GM12878 (cell line): ENCODE measurements around the gene MANF. TPM values are rescaled to one million over a fixed set of nuclear protein-coding genes. Genes with fewer than 3 reads are reported as not detected.

ENCODE experiments used
- ATAC-seq: fragments of 200-7000 bp; cut with Tn5 transposase; 3 replicates; pipeline ENCODE4 v1.9.1; 2020; ENCODE audit warnings: mild to moderate bottlenecking, moderate library complexity
- BruUV-seq: library from RNA; stranded (reverse); fragments of 400-500 nt; replicated peaks from 2 replicates; lab custom pipeline; 2021; lab: Mats Ljungman, UMichigan
- CTCF ChIA-PET: fragments of 300-600 bp; sonication (Branson Sonifier 250); formaldehyde crosslinking; extraction: SDS; loops from one replicate; lab custom pipeline; 2021; ENCODE audit warnings: inconsistent platforms; lab: Yijun Ruan, JAX
- POLR2A ChIA-PET: fragments of 350-600 bp; formaldehyde crosslinking; extraction: SDS; loops from one replicate; lab custom pipeline; 2021; ENCODE audit warnings: inconsistent platforms; lab: Charles Lee
- RAD21 ChIA-PET: fragments of 300-600 bp; sonication (Branson Sonifier 250); formaldehyde crosslinking; loops from one replicate; lab custom pipeline; 2023; ENCODE audit warnings: antibody characterized with exemption; ENCODE audit not compliant: unreplicated experiment; lab: Charles Lee
- SMC1A ChIA-PET: fragments of 300-600 bp; sonication (Branson Sonifier 250); formaldehyde crosslinking; loops from one replicate; lab custom pipeline; 2023; ENCODE audit not compliant: unreplicated experiment, uncharacterized antibody; lab: Charles Lee
- DNase-seq: peaks from one replicate; pipeline ENCODE4 v3.0.0-alpha.2; 2011; ENCODE audit warnings: low read depth, low spot score
- FAIRE-seq: peaks from 3 replicates; lab custom pipeline; 2011; peaks lifted over from hg19 to GRCh38; lab: Jason Lieb, UNC
- H2AFZ ChIP-seq: 2 replicates; pipeline ENCODE4 v1.6.0; 2011; ENCODE audit warnings: low read depth, low read length, control low read depth; ENCODE audit not compliant: control insufficient read depth
- H3K27ac ChIP-seq: 2 replicates; pipeline ENCODE4 v1.5.1; 2011; ENCODE audit warnings: control low read depth; ENCODE audit not compliant: control insufficient read depth, insufficient read depth
- H3K27me3 ChIP-seq, 2 experiments: replicated peaks in 1 of 2; 2 replicates each; pipeline versions ENCODE4 v1.6.0 to v1.6.1; 2011; ENCODE audit warnings: low read length in 1 of 2; ENCODE audit not compliant: control insufficient read depth in 2 of 2, insufficient read depth in 2 of 2
- H3K36me3 ChIP-seq, 2 experiments: 2 replicates each; pipeline ENCODE4 v1.5.1; 2011; ENCODE audit warnings: low read length in 1 of 2; ENCODE audit not compliant: control insufficient read depth in 2 of 2, insufficient read depth in 2 of 2
- H3K4me1 ChIP-seq: 2 replicates; pipeline ENCODE4 v1.6.1; 2011; ENCODE audit warnings: mild to moderate bottlenecking, low read length, moderate library complexity, mixed read lengths; ENCODE audit not compliant: control insufficient read depth, insufficient read depth
- H3K4me2 ChIP-seq: 2 replicates; pipeline ENCODE4 v1.6.0; 2011; ENCODE audit warnings: control low read depth; ENCODE audit not compliant: control insufficient read depth, insufficient read depth
- H3K4me3 ChIP-seq: fragments of 200-600 bp; sonication (generic); 2 replicates; pipeline ENCODE4 v1.5.1; 2016
- H3K79me2 ChIP-seq: 2 replicates; pipeline ENCODE4 v1.6.0; 2011; ENCODE audit warnings: low read length; ENCODE audit not compliant: control insufficient read depth, insufficient read depth
- H3K9ac ChIP-seq: 2 replicates; pipeline ENCODE4 v1.8.0; 2011; ENCODE audit warnings: low read length, control low read depth, mixed read lengths; ENCODE audit not compliant: control insufficient read depth, insufficient read depth
- H3K9me3 ChIP-seq: replicated peaks from 3 replicates; pipeline ENCODE4 v1.5.1; 2011; ENCODE audit warnings: mild to moderate bottlenecking, low read length; ENCODE audit not compliant: control insufficient read depth, insufficient read depth
- H4K20me1 ChIP-seq: 2 replicates; pipeline ENCODE4 v1.6.0; 2011; ENCODE audit not compliant: control insufficient read depth, insufficient read depth
- CBFB ChIP-seq: IDR thresholded peaks from 2 replicates; pipeline ENCODE4 v1.6.1; 2016; ENCODE audit warnings: antibody characterized with exemption, low read depth
- IKZF2 ChIP-seq, 2 experiments: fragments of 450-650 bp; IDR thresholded peaks; 2 replicates each; pipeline ENCODE4 v1.6.1; 2017; ENCODE audit warnings: mild to moderate bottlenecking in 2 of 2, moderate library complexity in 2 of 2
- MEF2A ChIP-seq: IDR thresholded peaks from 2 replicates; pipeline ENCODE4 v1.6.1; 2011; ENCODE audit warnings: low read depth, mild to moderate bottlenecking, low read length, moderate library complexity; ENCODE audit not compliant: insufficient read depth
- MLLT1 ChIP-seq: fragments of 450-650 bp; IDR thresholded peaks from 2 replicates; pipeline ENCODE4 v1.6.1; 2016; ENCODE audit warnings: mild to moderate bottlenecking
- MTA2 ChIP-seq: fragments of 450-650 bp; IDR thresholded peaks from 2 replicates; pipeline ENCODE4 v1.6.1; 2016; ENCODE audit warnings: low read depth, mild to moderate bottlenecking, moderate library complexity
- PAX5 ChIP-seq: IDR thresholded peaks from 2 replicates; pipeline ENCODE4 v1.6.1; 2011; ENCODE audit warnings: low read depth, low read length, borderline replicate concordance
- RELA ChIP-seq: fragments of 450-650 bp; IDR thresholded peaks from 2 replicates; pipeline ENCODE4 v1.8.0; 2014; ENCODE audit warnings: borderline replicate concordance; ENCODE audit not compliant: partially characterized antibody
- SIX5 ChIP-seq: IDR thresholded peaks from 2 replicates; pipeline ENCODE4 v1.6.1; 2011; ENCODE audit warnings: mild to moderate bottlenecking, low read depth, low read length, moderate library complexity; ENCODE audit not compliant: severe bottlenecking
- ZNF687 ChIP-seq: fragments of 450-650 bp; IDR thresholded peaks from 2 replicates; pipeline ENCODE4 v1.6.1; 2017; ENCODE audit warnings: mild to moderate bottlenecking, moderate library complexity
- WGBS: methylation state at CpG from one replicate; pipeline ENCODE4 v1.1.6; 2016; ENCODE audit warnings: low lambda C conversion rate; ENCODE audit not compliant: insufficient replicate concordance, insufficient coverage; ENCODE audit errors: missing lambda C conversion rate; 5-methylcytosine and 5-hydroxymethylcytosine counted together
- in situ Hi-C: fragments of 300-500 bp; cut with MboI; formaldehyde crosslinking; loops from 9 replicates; pipeline ENCODE4 v1.14.3; 2018; ENCODE audit warnings: mixed read lengths
- intact Hi-C: fragments of 100-400 bp; cut with micrococcal nuclease; formaldehyde crosslinking; loops from one replicate; pipeline ENCODE4 v1.14.2; 2022; ENCODE audit not compliant: unreplicated experiment
- polyA plus RNA-seq, 11 experiments: library from polyadenylated mRNA; depleted of rRNA in 4 of 11; unstranded in 6 of 11; stranded (reverse) in 5 of 11; fragments of >200 nt; fragmentation: Nextera tagmentation in 4 of 11; fragmentation: Illumina TruSeq in 1 of 11; extraction: Ambion mirVana in 4 of 11; extraction: Trizol in 1 of 11; gene quantifications; 1 replicate in 1 of 11; 2 replicates in 10 of 11; pipeline versions ENCODE4 v1.2.1 to v1.2.3, GENCODE V29; 2011 to 2016; ENCODE audit warnings: inconsistent platforms in 2 of 11, missing spikeins in 2 of 11, low read depth in 1 of 11
- total RNA-seq, 4 experiments: library from RNA; depleted of rRNA in 3 of 4; stranded (reverse); fragments of >200 nt in 3 of 4; fragmentation: Illumina TruSeq in 1 of 4; extraction: Trizol in 1 of 4; gene quantifications; 2 replicates each; pipeline versions ENCODE4 v1.2.1 to v1.2.3, GENCODE V29; 2013 to 2021

The MANF gene
- total and polyA plus RNA-seq, 10 of the 15 experiments (the other 5 are each of a cell fraction or from before 2014, with no cell fraction given), result 22.0 to 120 (median 82.9) TPM

- peaks cover 22 to 36% of the 10 kb centered on the region in 2 experiments for H3K36me3 ChIP-seq
- H3K4me2 ChIP-seq, result peak overlapping the region; percentile 86
- peaks cover 49% of the 10 kb centered on the region for H3K79me2 ChIP-seq
- in situ Hi-C loops (loop anchor here (10.0 kb wide), 1 partner anchor 1058 kb away; no protein-coding TSS in a partner anchor), intact Hi-C loops (loop anchor here (5.0 kb wide), 2 partner anchors 105 to 405 kb away; no protein-coding TSS in a partner anchor)
- peak overlapping the region; percentile 84; the same call in 1 of the 2 replicates for H3K9ac ChIP-seq
- H3K4me1 ChIP-seq, result peaks cover 21% of the 10 kb centered on the region
- ChIA-PET POLR2A (interaction anchor here (0.5 to 0.6 kb wide), 2 partner anchors 15 to 301 kb away, joined by 3 to 8 read pairs; no protein-coding TSS in a partner anchor), CTCF (interaction anchor here (0.6 to 1.9 kb wide), 2 partner anchors 42 to 109 kb away, joined by 3 to 8 read pairs; no protein-coding TSS in a partner anchor), SMC1A (no interaction called here), RAD21 (interaction anchor here (0.7 to 1.1 kb wide), 2 partner anchors 107 to 109 kb away, joined by 3 to 8 read pairs; partner anchors contain the start of gene DCAF1)
- H3K27ac ChIP-seq, result no peak overlapping the region
- FAIRE-seq, result no peak
- peaks cover 13% of the 10 kb centered on the region; the same call in 1 of the 2 replicates for H4K20me1 ChIP-seq
- TF ChIP-seq PAX5 (no peak), RELA (no peak), MEF2A (no peak)
- no peaks in the 10 kb centered on the region for H3K9me3 ChIP-seq
- no TSS peak for BruUV-seq
- DNase-seq, result no peak
- no peaks in the 10 kb centered on the region for H3K27me3 ChIP-seq
- no peak for ATAC-seq
- no peak overlapping the region for H2AFZ ChIP-seq
- 90% methylated on average over 42 of the region's 42 CpGs for WGBS
- peak overlapping the region; percentile 83 for H3K4me3 ChIP-seq
Measured at GRCh38 chr3:51392355-51393133, 7.5 kb downstream of the MANF start.

- intact Hi-C loops (loop anchor here (5.0 kb wide), 2 partner anchors 104 to 404 kb away; no protein-coding TSS in a partner anchor), in situ Hi-C loops (loop anchor here (10.0 kb wide), 1 partner anchor 1058 kb away; no protein-coding TSS in a partner anchor)
- ATAC-seq (no peak), FAIRE-seq (no peak), DNase-seq (no peak)
- RAD21 ChIA-PET, result interaction anchor here (0.7 kb wide), 1 partner anchor 109 kb away, joined by 3 read pairs; no protein-coding TSS in a partner anchor
- Histone ChIP-seq H3K4me1 (peaks cover 17% of the 10 kb centered on the region), H3K9me3 (no peaks in the 10 kb centered on the region), H3K9ac (no peak overlapping the region), H3K36me3 (peaks cover 20 to 32% of the 10 kb centered on the region in 2 experiments), H3K27me3 (no peaks in the 10 kb centered on the region), H3K4me3 (no peak overlapping the region), H2AFZ (no peak overlapping the region), H3K27ac (no peak overlapping the region), H3K4me2 (peak overlapping the region; percentile 86), H4K20me1 (peaks cover 11% of the 10 kb centered on the region; the same call in 1 of the 2 replicates), H3K79me2 (peaks cover 43% of the 10 kb centered on the region)
- TF ChIP-seq ZNF687, result no peak
- no peak for TF ChIP-seq SIX5
- no peak for TF ChIP-seq CBFB
- TF ChIP-seq MLLT1, result no peak
- TF ChIP-seq IKZF2 (IDR thresholded peaks at IDR 0.05), result no peak
- TF ChIP-seq MTA2, result no peak
- WGBS, result over 99% methylated on average over 17 of the region's 17 CpGs
- SMC1A ChIA-PET, result no interaction called here
- CTCF ChIA-PET, result interaction anchor here (0.6 to 1.9 kb wide), 2 partner anchors 42 to 109 kb away, joined by 3 to 8 read pairs; no protein-coding TSS in a partner anchor
- BruUV-seq, result no TSS peak
- POLR2A ChIA-PET, result interaction anchor here (0.5 kb wide), 1 partner anchor 300 kb away, joined by 8 read pairs; no protein-coding TSS in a partner anchor
Measured at GRCh38 chr3:51393134-51393495, 8.0 kb downstream of the MANF start.
